ENCODE results near the gene FAM240A.
"Not testable (repeated sequence)": the region's sequence is repeated elsewhere in the genome, so short reads cannot be mapped to it uniquely, and the experiment has no call there.

The FAM240A gene

GRCh38 chr3:46612324-46612723 is at the start of gene FAM240A:
Gene FAM240A, plus strand, starts transcription at chr3:46612525. Its CDS starts 159 bp downstream, at chr3:46612684.
- DNase-seq: no peak

- no peak for DNase-seq
These were observed 47.9 kb upstream of the FAM240A start for GRCh38 chr3:46564190-46565021.

GRCh38 chr3:46565077-46565476 is 47.2 kb upstream of the FAM240A start:
- DNase-seq: no peak

DNA sequence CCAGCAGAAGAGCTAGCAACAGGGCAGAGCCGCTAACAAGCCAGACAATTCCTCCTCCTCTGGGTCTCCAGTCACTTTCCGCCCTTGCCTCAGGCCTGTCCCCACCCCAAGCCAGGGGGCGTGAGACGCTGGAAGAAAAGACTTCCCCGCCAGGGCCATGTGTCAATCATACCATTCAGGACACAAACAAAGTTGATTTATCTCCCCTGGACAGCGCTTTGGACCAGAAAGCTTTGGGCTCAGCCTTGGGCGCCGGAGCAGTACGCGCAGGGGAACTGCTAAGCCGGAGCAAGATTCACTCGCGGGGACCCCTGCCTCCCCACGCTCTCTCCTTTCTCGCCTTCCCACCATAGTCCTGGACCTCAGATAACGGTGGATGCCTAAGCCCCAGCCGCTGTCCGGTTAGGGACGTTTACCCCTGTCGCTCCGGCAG is 46.7 kb upstream of the FAM240A start:
- no peak for DNase-seq

GRCh38 chr3:46566040-46566641 is 46.2 kb upstream of the FAM240A start, which contains the start of gene LRRC2:
Gene LRRC2, minus strand, starts transcription at chr3:46566302. Its CDS starts 14,711 bp downstream, at chr3:46551591.
- DNase-seq: no peak

DNA sequence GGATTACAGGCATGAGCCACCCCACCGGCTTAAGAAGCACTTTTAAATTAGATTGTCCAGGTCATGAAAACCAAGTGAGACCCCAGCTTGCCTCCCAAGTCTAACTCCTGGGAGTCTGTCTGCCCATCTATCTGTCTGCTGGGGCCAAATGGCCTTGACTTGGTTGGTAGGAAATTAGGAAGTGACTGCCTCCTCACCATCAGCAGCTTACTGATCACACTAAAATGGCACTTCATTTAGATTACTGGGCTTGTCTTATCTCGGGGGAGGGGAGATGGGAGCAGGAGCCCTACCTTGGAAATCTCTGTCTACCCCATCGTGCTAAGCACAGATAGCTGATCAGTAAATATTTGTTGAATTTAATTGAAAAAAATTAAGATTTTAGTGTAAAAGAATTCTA is 40.6 kb upstream of the FAM240A start:
- DNase-seq: no peak

DNA sequence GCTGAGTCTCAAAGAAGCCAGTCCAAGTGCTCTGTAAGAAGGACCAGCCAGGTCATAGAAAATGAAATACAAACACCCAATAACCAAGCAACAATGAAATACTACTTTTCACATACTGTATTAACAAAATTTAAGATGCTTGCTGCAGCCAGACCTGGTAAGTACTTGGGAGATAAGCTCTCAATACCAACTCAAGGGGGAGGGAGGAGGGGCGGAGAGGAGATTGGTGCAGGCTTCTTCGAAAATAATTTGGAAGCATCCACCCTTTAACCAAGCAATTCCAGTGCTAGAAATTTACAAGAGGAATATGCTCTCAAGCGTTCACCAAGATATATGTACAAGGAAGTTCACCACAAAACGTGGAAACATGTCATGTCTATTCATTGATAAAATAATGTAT is 38.6 kb upstream of the FAM240A start:
- no peak for DNase-seq

DNA sequence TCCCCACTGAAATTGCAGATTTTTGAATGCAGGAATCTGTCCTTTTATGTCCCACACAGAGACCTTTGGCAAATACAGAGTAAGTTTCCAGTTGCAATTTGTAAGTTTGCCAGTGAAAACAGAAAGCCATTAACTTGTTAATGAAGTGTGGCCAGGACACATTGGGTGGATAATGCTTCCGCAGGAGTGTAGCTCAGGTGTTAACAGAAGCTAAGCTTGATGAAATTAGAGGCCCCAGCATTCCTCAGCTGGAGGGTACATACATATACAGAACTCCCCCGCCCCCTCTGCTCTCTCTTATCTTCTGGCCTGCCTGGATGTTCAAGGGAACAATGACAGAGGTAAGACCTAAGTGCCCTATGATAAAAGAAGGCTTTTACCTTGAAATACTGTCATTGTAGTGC is 38.1 kb upstream of the FAM240A start:
- DNase-seq: no peak

GRCh38 chr3:46574881-46575576 is 37.3 kb upstream of the FAM240A start:
- no peak for DNase-seq

- no peak for DNase-seq
These were observed 36.6 kb upstream of the FAM240A start for GRCh38 chr3:46575577-46576222.

GRCh38 chr3:46576386-46576785 is 35.9 kb upstream of the FAM240A start:
- DNase-seq: no peak

DNA sequence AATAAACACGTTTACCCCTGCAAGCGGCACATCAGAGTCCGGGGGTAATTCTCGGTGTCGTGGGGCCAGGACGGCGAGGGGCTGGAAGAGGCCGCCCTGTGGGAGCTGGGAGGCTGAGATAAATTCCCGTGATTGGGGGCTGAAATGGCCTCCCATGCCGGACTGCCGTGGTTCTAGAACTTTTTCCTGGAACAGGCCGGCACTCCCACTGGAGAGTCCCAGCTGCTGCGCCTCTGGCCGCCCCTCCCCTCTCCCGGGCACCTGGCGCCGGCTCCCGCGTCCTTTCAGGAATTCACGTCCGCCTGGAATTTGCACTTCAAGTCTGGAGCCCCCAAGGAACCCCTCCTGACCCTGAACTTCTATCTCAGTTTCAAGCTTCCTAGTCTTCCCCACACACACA is 35.4 kb upstream of the FAM240A start:
- no peak for DNase-seq

- DNase-seq: not testable (repeated sequence)
These were observed 34.6 kb upstream of the FAM240A start for GRCh38 chr3:46577580-46578249.

- DNase-seq: no peak
These were observed 33.2 kb upstream of the FAM240A start for GRCh38 chr3:46578973-46579755.

- no peak for DNase-seq
These were observed 32.5 kb upstream of the FAM240A start for GRCh38 chr3:46579756-46580286.

GRCh38 chr3:46580675-46581074 is 31.6 kb upstream of the FAM240A start:
- DNase-seq: no peak

DNA sequence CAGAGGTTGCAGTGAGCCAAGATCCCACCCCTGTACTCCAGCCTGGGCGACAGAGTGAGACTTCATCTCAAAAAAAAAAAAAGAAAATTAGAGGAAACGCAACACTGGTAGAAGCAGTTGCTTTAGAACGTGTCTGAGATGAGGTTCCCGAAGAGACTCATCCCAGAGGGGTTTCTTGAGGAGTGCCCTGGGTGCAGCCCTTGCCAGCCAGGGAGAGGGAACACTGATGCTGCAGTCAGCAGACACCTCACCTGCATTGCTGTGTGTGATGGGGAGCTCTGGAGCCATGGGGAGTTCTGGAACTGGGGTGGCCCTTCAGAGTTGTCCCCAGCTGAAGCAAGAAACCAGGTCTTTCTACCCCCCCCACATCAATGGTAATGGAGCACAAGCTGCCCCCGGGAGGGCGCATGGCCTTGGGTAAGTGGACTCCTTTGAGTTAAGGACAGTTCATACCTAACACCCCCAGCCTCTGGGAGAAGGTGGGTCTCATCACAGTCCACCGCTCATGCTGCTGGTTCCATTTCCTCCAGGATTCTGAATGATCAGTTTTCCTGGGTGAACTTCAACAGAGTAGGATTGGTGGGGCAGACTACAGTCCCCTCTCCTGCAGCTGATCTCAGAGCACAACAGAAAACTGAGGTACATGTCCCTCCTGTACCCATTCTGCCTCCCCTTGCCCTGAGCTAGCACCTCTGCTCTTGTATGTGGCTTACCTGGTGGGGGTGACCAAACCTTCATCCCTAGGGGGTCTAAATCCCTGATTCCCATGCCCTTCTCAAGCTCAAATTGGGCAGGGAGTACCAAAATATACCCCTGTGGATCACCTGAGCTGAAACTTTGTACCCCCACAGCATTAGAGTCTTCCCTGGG is 27.5 kb upstream of the FAM240A start:
- no peak for DNase-seq

DNA sequence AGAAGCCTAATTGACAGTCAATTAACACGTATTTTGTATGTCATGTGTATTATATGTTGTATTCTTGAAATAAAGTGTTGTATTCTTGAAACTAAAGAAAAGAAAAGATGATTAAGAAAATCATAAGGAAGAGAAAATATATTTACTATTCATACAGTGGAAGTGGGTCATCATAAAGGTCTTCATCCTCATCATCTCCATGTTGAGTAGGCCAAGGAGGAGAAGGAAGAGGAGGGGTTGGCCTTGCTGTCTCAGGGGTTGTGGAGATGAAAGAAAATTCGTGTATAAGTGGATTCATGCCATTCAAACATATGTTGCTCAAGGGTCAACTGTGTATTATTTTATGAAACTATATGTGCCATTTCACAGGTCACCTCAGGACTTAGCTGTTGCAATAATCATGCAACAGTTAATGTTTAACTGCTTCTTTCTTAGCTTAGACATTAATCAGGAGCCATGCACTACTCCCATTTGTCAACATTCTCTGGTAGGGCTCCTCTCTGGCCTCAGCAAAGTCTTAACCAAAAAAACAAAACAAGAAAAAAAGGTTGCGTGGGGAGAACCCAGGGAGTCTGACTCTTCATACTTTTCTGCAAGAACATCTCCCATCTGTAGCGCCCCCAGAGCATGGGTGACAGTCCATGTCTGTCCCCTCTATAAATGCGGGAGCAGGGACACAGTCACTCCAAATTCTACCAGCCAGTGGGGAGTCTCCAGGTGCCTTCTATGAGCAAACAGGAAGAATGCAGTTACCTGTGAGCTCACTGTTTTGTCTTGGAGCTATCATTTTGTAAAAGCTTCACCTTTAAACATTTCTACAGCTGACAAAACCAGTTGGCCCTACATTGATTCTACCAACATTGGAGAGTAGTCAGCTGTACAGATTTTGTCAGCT is 26.3 kb upstream of the FAM240A start:
- no peak for DNase-seq

DNA sequence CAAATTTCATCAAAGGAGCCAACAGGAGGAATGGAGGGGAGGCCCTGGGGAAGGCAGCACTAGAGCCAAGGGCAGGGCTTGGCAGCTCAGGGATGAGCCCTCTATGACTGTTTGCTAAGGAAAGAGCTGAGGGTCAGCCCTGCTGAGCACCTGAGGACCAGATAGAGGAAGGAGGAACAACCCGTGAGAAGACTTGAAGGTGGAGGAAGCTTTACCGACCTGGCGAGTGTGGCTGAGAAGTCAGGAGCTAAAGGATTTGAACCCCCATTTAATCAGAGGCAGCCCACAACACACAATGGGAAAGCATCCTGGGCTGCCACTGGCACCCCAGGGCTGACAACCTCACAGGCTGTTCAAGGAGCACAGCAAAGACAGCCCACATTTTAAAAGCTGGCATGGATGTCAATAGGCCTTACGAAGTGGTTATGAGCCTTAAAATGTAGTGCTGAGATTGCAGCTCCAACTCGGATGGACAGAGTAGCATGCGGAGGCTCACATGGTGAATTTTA is 25.5 kb upstream of the FAM240A start:
- DNase-seq: no peak

Measured in NCI-H1092 (cell line).